Measurements from ENCODE around the gene MECP2.

DNA sequence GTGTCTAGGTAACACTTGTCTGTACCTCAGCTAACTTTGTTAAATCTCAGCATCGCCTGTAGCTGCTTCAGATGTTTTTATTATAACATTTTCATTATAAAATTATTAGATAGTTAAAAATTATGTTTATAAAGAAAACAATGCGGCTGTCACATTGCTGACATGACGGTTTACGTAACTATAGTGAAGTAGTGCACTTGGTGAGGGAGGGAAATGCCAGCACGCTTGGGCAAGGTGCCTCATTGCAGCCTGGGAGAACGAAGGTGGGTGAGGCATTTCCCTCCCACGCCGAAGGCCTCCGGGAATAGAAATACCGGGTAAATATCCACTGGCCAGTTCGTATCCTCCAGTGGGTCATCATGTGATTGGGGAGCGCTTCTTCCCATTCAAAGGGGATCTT is 109.0 kb downstream of the MECP2 start:
- TF ChIP-seq, protein P1, sequence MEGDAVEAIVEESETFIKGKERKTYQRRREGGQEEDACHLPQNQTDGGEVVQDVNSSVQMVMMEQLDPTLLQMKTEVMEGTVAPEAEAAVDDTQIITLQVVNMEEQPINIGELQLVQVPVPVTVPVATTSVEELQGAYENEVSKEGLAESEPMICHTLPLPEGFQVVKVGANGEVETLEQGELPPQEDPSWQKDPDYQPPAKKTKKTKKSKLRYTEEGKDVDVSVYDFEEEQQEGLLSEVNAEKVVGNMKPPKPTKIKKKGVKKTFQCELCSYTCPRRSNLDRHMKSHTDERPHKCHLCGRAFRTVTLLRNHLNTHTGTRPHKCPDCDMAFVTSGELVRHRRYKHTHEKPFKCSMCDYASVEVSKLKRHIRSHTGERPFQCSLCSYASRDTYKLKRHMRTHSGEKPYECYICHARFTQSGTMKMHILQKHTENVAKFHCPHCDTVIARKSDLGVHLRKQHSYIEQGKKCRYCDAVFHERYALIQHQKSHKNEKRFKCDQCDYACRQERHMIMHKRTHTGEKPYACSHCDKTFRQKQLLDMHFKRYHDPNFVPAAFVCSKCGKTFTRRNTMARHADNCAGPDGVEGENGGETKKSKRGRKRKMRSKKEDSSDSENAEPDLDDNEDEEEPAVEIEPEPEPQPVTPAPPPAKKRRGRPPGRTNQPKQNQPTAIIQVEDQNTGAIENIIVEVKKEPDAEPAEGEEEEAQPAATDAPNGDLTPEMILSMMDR (IDR thresholded peaks at IDR 0.05), result no peak
- no peak for TF ChIP-seq EZH2 (IDR thresholded peaks at IDR 0.05; ENCODE audit: borderline replicate concordance, insufficient read depth, low read depth, low read length, poor library complexity, severe bottlenecking)

Measured in B cell (primary cell).